Measurements from ENCODE around the gene MOB2. TPM values are rescaled to one million over a fixed set of nuclear protein-coding genes. Genes with fewer than 3 reads are reported as not detected.

The MOB2 gene
- total RNA-seq, 3 donors from 2014 or later = 54.9 to 108 (median 61.5) TPM

- no peak for TF ChIP-seq CTCF (IDR thresholded peaks at IDR 0.05)
- Histone ChIP-seq H3K4me3 (no peak overlapping the region), H3K36me3 (ENCODE audit: low read depth) (no peaks in the 10 kb centered on the region), H3K9me3 (no peaks in the 10 kb centered on the region), H3K4me1 (ENCODE audit: low read depth) (peaks cover 3% of the 10 kb centered on the region)
- ATAC-seq = no peak
- intact Hi-C loops (cut with DNase I, micrococcal nuclease) = no loop called here
- no peak for DNase-seq
These were observed 42.1 kb upstream of the MOB2 start for GRCh38 chr11:1528710-1529109.

- H3K36me3 ChIP-seq (ENCODE audit: low read depth) = no peaks in the 10 kb centered on the region
- no peaks in the 10 kb centered on the region for H3K4me1 ChIP-seq (ENCODE audit: low read depth)
- no peak for TF ChIP-seq CTCF (IDR thresholded peaks at IDR 0.05)
These were observed 40.2 kb upstream of the MOB2 start for GRCh38 chr11:1526785-1527184.

GRCh38 chr11:1523779-1524178, 37.2 kb upstream of the MOB2 start:
- intact Hi-C loops (cut with DNase I, micrococcal nuclease) = no loop called here
- ATAC-seq = no peak
- H3K4me1 ChIP-seq (ENCODE audit: low read depth) = no peaks in the 10 kb centered on the region

More at GRCh38 chr11:1526785-1527184, 40.2 kb upstream of the MOB2 start:
- ATAC-seq (no peak), DNase-seq (no peak)
- Histone ChIP-seq H3K4me3 (no peak overlapping the region), H3K9me3 (no peaks in the 10 kb centered on the region)
- intact Hi-C loops (cut with DNase I, micrococcal nuclease) = no loop called here

GRCh38 chr11:1523077-1523476, 36.5 kb upstream of the MOB2 start:
- Histone ChIP-seq H3K4me3 (no peak overlapping the region), H3K4me1 (ENCODE audit: low read depth) (no peaks in the 10 kb centered on the region), H3K9me3 (no peaks in the 10 kb centered on the region), H3K36me3 (ENCODE audit: low read depth) (no peaks in the 10 kb centered on the region)
- ATAC-seq = no peak
- no peak for DNase-seq
- no peak for TF ChIP-seq CTCF (IDR thresholded peaks at IDR 0.05)
- intact Hi-C loops (cut with DNase I, micrococcal nuclease) = no loop called here

More at GRCh38 chr11:1523779-1524178, 37.2 kb upstream of the MOB2 start:
- no peak for TF ChIP-seq CTCF (IDR thresholded peaks at IDR 0.05)
- Histone ChIP-seq H3K9me3 (no peaks in the 10 kb centered on the region), H3K4me3 (no peak overlapping the region), H3K36me3 (ENCODE audit: low read depth) (no peaks in the 10 kb centered on the region)
- DNase-seq = no peak

- H3K36me3 ChIP-seq (ENCODE audit: low read depth) = no peaks in the 10 kb centered on the region
- ATAC-seq (no peak), DNase-seq (no peak)
- no peaks in the 10 kb centered on the region for H3K4me1 ChIP-seq (ENCODE audit: low read depth)
- H3K4me3 ChIP-seq = no peak overlapping the region
- no peak for TF ChIP-seq CTCF (IDR thresholded peaks at IDR 0.05)
- H3K9me3 ChIP-seq = no peaks in the 10 kb centered on the region
- intact Hi-C loops (cut with DNase I, micrococcal nuclease) = no loop called here
These were observed 35.5 kb upstream of the MOB2 start for GRCh38 chr11:1522081-1522424.

GRCh38 chr11:1521382-1522080, 35.0 kb upstream of the MOB2 start:
- no peaks in the 10 kb centered on the region for H3K36me3 ChIP-seq (ENCODE audit: low read depth)
- H3K9me3 ChIP-seq = no peaks in the 10 kb centered on the region
- H3K4me3 ChIP-seq = no peak overlapping the region
- no peaks in the 10 kb centered on the region for H3K4me1 ChIP-seq (ENCODE audit: low read depth)
- ATAC-seq = peak; percentile 41
- DNase-seq = no peak
- TF ChIP-seq CTCF (IDR thresholded peaks at IDR 0.05) = no peak
- intact Hi-C loops (cut with DNase I, micrococcal nuclease) = no loop called here
